BLaER1 (cell line): ENCODE measurements around the gene SPRR5.
A peak's percentile ranks its signal among the peaks of the same experiment; 100 is the strongest.

Experiments
- H3K27ac ChIP-seq: shearing (Covaris generic); formaldehyde crosslinking; 2 replicates; pipeline ENCODE4 v1.8.1; 2022
- H3K27me3 ChIP-seq: shearing (Covaris generic); formaldehyde crosslinking; 2 replicates; pipeline ENCODE4 v1.8.1; 2022
- H3K36me3 ChIP-seq: shearing (Covaris generic); formaldehyde crosslinking; 2 replicates; pipeline ENCODE4 v1.8.1; 2022
- H3K4me1 ChIP-seq: shearing (Covaris generic); formaldehyde crosslinking; 2 replicates; pipeline ENCODE4 v1.8.1; 2022
- H3K4me2 ChIP-seq: shearing (Covaris generic); formaldehyde crosslinking; 2 replicates; pipeline ENCODE4 v1.8.1; 2022
- H3K4me3 ChIP-seq: shearing (Covaris generic); formaldehyde crosslinking; 2 replicates; pipeline ENCODE4 v1.8.1; 2022
- H3K9ac ChIP-seq: shearing (Covaris generic); formaldehyde crosslinking; 2 replicates; pipeline ENCODE4 v1.8.1; 2022
- H3K9me3 ChIP-seq: shearing (Covaris generic); formaldehyde crosslinking; 2 replicates; pipeline ENCODE4 v1.8.1; 2022
- H4K20me1 ChIP-seq: shearing (Covaris generic); formaldehyde crosslinking; 2 replicates; pipeline ENCODE4 v1.8.1; 2022
- Cebpa-rat ChIP-seq: shearing (Covaris generic); IDR thresholded peaks from 2 replicates; pipeline ENCODE4 v1.8.1; 2022

Gene SPRR5

GRCh38 chr1:152941037-152941711 is 5.8 kb upstream of the SPRR5 start:
- TF ChIP-seq Cebpa-rat, result no peak

DNA sequence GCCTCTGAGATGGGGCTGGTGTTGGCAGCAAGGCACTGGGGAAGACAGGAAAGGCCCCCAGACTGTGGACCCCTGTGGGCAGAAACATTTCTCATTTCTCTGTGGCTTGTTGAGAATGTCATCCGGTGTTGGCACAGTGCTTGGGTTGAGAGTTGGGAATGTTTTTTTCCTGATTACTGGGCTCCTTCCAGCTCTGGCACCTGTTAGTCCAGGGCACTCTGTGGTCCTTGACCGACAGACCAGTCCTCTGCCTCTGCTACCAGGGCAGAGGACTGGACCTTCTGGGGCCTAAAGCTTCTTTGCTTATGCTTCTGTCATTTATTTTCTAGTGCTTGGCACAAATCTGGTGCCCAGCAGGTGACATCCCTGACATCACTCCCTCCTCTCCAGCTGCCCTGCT is 4.8 kb upstream of the SPRR5 start:
- Histone ChIP-seq H3K4me1 (no peaks in the 10 kb centered on the region), H4K20me1 (no peaks in the 10 kb centered on the region), H3K36me3 (no peaks in the 10 kb centered on the region), H3K4me2 (no peak overlapping the region), H3K27me3 (no peaks in the 10 kb centered on the region), H3K27ac (no peak overlapping the region), H3K9me3 (no peaks in the 10 kb centered on the region), H3K9ac (no peak overlapping the region), H3K4me3 (no peak overlapping the region)
- no peak for TF ChIP-seq Cebpa-rat

More at GRCh38 chr1:152941037-152941711, 5.8 kb upstream of the SPRR5 start:
- Histone ChIP-seq H3K27me3 (no peaks in the 10 kb centered on the region), H3K4me3 (no peak overlapping the region), H4K20me1 (no peaks in the 10 kb centered on the region), H3K9ac (no peak overlapping the region), H3K9me3 (no peaks in the 10 kb centered on the region), H3K4me2 (no peak overlapping the region), H3K27ac (no peak overlapping the region), H3K4me1 (no peaks in the 10 kb centered on the region), H3K36me3 (no peaks in the 10 kb centered on the region)

DNA sequence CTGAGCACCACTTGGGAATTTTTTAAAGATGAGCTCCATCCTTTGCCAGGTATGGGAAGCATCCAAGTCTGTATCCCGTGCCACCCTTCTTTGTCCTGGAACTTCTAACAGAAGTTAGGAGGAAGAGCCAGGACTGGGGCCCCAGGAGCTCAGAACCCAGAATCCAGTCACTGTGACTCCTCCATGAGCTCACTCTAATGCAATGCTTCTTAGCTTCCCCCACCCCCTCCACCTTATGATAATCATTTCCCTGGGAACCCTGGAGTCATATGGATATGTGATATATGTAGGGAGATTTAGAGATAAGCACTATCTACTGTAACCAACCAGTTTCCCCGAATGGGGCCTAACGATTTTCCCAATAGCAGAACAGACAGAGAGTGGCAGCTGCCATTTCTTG is 758 bp upstream of the SPRR5 start:
- no peaks in the 10 kb centered on the region for H3K36me3 ChIP-seq

DNA sequence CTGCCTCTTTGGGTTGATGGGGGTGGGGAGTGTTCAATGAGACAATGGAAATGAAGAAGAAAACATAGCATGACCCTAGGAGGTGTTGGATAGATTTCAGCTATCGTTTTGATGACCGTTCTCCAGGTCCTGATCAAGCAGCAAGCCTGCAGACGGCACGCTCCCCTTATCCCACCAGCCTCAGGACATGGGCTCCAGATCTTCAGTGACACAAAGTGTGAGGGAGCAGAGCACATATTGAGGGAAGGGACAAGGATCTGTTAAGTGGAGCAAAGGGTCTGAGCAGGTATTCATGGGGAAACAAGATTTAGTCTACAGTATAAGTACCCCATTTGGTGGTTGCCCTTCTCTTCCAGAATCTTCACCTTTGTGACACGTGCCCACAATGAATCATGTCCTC is 4.7 kb downstream of the SPRR5 start:
- Histone ChIP-seq H3K27ac (no peak overlapping the region), H3K9me3 (no peaks in the 10 kb centered on the region), H3K27me3 (no peaks in the 10 kb centered on the region), H3K36me3 (no peaks in the 10 kb centered on the region), H4K20me1 (no peaks in the 10 kb centered on the region), H3K4me3 (no peak overlapping the region), H3K9ac (no peak overlapping the region), H3K4me2 (no peak overlapping the region), H3K4me1 (no peaks in the 10 kb centered on the region)
- no peak for TF ChIP-seq Cebpa-rat

More for the DNA sequence above, 758 bp upstream of the SPRR5 start:
- no peaks in the 10 kb centered on the region for H3K4me1 ChIP-seq
- H3K4me2 ChIP-seq, result no peak overlapping the region
- H3K27me3 ChIP-seq, result no peaks in the 10 kb centered on the region
- no peaks in the 10 kb centered on the region for H3K9me3 ChIP-seq
- H3K4me3 ChIP-seq, result no peak overlapping the region
- H3K9ac ChIP-seq, result no peak overlapping the region
- no peaks in the 10 kb centered on the region for H4K20me1 ChIP-seq
- H3K27ac ChIP-seq, result no peak overlapping the region
- TF ChIP-seq Cebpa-rat, result no peak

DNA sequence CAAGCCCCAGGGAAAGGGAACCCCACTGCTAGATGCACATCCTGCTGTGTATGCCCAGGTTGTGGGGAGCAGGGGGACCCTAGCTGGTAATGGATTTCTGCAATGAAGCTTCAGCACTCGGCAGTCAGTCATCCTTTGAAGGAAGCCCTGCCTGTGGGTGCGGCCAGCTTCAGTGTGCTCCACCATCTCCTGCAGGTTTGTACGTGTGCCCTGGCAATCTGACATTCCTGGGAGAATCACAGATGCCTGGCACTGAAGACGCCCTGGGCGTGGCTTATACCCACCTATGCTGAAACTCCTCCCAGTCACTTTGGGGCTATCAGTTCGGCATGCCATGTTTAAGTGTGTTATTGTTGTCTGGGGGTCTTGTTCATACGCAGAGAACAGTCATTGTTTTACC is 6.8 kb downstream of the SPRR5 start:
- Histone ChIP-seq H3K27ac (no peak overlapping the region), H3K27me3 (no peaks in the 10 kb centered on the region), H3K4me1 (peaks cover 5% of the 10 kb centered on the region; the same call in 1 of the 2 replicates), H3K4me2 (no peak overlapping the region), H3K4me3 (no peak overlapping the region), H3K9me3 (no peaks in the 10 kb centered on the region), H3K36me3 (no peaks in the 10 kb centered on the region), H4K20me1 (no peaks in the 10 kb centered on the region), H3K9ac (no peak overlapping the region)
- no peak for TF ChIP-seq Cebpa-rat

DNA sequence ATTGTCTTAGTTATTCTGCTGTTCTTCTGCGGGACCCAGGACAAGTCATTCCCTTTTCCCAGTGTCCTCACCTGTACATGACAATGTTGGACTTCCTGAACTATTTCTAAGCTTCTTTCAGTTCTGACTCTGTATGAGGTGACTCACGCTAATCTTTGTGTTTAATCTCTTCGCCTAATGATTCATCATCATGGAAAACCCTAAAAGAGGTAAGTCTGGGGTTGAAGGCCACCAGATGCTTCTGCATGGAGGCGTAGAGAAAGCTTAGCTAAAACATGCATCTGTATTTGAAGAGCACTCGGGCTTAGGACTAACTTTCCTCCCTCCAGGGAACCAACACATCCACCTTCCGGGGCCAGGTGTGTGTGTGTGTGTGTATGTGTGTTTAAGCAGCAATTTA is 7.4 kb downstream of the SPRR5 start:
- TF ChIP-seq Cebpa-rat, result no peak
- Histone ChIP-seq H3K27ac (no peak overlapping the region), H3K4me3 (no peak overlapping the region), H4K20me1 (no peaks in the 10 kb centered on the region), H3K4me1 (peaks cover 11% of the 10 kb centered on the region), H3K4me2 (no peak overlapping the region), H3K27me3 (no peaks in the 10 kb centered on the region), H3K9ac (no peak overlapping the region), H3K36me3 (no peaks in the 10 kb centered on the region), H3K9me3 (no peaks in the 10 kb centered on the region)

DNA sequence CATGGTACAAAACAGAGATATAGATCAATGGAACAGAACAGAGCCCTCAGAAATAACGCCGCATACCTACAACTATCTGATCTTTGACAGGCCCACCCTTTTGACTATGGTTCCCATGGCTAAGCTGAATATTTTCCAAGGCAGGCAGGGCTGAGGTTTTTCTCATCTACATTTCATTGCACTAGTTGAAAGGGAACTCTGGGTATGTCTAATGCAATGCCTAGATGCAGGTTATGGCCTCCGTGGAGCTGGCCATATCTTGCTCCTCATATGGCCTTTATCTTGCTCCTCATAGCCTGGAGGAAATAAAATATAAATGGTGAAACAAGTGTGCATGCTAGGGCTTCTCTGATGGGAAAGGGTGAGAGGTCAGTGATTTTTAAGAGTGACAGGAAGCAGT is 10.6 kb downstream of the SPRR5 start:
- H3K27me3 ChIP-seq, result no peaks in the 10 kb centered on the region
- H3K36me3 ChIP-seq, result no peaks in the 10 kb centered on the region
- no peaks in the 10 kb centered on the region for H4K20me1 ChIP-seq
- no peak overlapping the region for H3K27ac ChIP-seq
- H3K4me1 ChIP-seq, result peaks cover 43% of the 10 kb centered on the region
- H3K4me3 ChIP-seq, result no peak overlapping the region
- no peaks in the 10 kb centered on the region for H3K9me3 ChIP-seq
- no peak overlapping the region for H3K9ac ChIP-seq
- TF ChIP-seq Cebpa-rat, result no peak
- no peak overlapping the region for H3K4me2 ChIP-seq

GRCh38 chr1:152959273-152959672 is 12.3 kb downstream of the SPRR5 start:
- Histone ChIP-seq H3K27me3 (no peaks in the 10 kb centered on the region), H4K20me1 (no peaks in the 10 kb centered on the region), H3K9ac (no peak overlapping the region), H3K4me1 (peaks cover 55% of the 10 kb centered on the region), H3K27ac (peak overlapping the region; percentile 84), H3K36me3 (no peaks in the 10 kb centered on the region), H3K4me3 (no peak overlapping the region), H3K4me2 (peak overlapping the region; percentile 82), H3K9me3 (no peaks in the 10 kb centered on the region)
- no peak for TF ChIP-seq Cebpa-rat

GRCh38 chr1:152959801-152960451 is 12.9 kb downstream of the SPRR5 start:
- peak overlapping the region; percentile 84 for H3K27ac ChIP-seq

GRCh38 chr1:152960452-152961044 is 13.5 kb downstream of the SPRR5 start:
- Histone ChIP-seq H3K27ac (peak overlapping the region; percentile 84), H3K4me1 (peaks cover 55% of the 10 kb centered on the region), H3K36me3 (no peaks in the 10 kb centered on the region), H3K9ac (peak overlapping the region; percentile 60; the same call in 1 of the 2 replicates), H3K27me3 (no peaks in the 10 kb centered on the region), H4K20me1 (no peaks in the 10 kb centered on the region), H3K9me3 (no peaks in the 10 kb centered on the region), H3K4me2 (peak overlapping the region; percentile 82), H3K4me3 (peak overlapping the region; percentile 53)
- TF ChIP-seq Cebpa-rat, result no peak

More at GRCh38 chr1:152959801-152960451, 12.9 kb downstream of the SPRR5 start:
- Histone ChIP-seq H3K36me3 (no peaks in the 10 kb centered on the region), H3K4me3 (peak overlapping the region; percentile 53), H4K20me1 (no peaks in the 10 kb centered on the region), H3K4me2 (peak overlapping the region; percentile 82), H3K4me1 (peaks cover 55% of the 10 kb centered on the region), H3K9me3 (no peaks in the 10 kb centered on the region), H3K9ac (peak overlapping the region; percentile 60; the same call in 1 of the 2 replicates), H3K27me3 (no peaks in the 10 kb centered on the region)
- TF ChIP-seq Cebpa-rat, result no peak
